ENCODE results near the gene SAMD13.

DNA sequence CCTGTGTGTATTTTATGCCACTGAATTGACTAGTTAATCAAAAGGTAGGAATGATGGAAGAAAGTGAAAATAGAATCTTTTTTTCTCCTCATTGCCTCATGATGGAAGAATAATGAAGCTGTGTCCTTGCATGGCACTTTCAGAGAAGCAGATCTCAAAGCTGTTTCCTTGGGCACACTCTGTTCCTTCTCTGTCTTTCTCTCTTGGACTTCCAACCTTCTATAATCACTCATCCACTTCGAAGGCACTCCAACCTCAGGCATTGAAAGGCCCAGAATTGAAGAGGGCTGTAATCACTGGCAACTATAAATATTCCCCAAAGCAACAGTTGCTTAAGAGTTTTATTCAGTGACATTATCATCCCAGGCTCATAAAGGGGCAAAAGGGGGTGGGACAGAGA, 65.7 kb downstream of the SAMD13 start:
- TF ChIP-seq, protein P1, sequence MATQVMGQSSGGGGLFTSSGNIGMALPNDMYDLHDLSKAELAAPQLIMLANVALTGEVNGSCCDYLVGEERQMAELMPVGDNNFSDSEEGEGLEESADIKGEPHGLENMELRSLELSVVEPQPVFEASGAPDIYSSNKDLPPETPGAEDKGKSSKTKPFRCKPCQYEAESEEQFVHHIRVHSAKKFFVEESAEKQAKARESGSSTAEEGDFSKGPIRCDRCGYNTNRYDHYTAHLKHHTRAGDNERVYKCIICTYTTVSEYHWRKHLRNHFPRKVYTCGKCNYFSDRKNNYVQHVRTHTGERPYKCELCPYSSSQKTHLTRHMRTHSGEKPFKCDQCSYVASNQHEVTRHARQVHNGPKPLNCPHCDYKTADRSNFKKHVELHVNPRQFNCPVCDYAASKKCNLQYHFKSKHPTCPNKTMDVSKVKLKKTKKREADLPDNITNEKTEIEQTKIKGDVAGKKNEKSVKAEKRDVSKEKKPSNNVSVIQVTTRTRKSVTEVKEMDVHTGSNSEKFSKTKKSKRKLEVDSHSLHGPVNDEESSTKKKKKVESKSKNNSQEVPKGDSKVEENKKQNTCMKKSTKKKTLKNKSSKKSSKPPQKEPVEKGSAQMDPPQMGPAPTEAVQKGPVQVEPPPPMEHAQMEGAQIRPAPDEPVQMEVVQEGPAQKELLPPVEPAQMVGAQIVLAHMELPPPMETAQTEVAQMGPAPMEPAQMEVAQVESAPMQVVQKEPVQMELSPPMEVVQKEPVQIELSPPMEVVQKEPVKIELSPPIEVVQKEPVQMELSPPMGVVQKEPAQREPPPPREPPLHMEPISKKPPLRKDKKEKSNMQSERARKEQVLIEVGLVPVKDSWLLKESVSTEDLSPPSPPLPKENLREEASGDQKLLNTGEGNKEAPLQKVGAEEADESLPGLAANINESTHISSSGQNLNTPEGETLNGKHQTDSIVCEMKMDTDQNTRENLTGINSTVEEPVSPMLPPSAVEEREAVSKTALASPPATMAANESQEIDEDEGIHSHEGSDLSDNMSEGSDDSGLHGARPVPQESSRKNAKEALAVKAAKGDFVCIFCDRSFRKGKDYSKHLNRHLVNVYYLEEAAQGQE (IDR thresholded peaks at IDR 0.05; ENCODE audit: insufficient replicate concordance, low read depth) = no peak
- TF ChIP-seq, protein P2, sequence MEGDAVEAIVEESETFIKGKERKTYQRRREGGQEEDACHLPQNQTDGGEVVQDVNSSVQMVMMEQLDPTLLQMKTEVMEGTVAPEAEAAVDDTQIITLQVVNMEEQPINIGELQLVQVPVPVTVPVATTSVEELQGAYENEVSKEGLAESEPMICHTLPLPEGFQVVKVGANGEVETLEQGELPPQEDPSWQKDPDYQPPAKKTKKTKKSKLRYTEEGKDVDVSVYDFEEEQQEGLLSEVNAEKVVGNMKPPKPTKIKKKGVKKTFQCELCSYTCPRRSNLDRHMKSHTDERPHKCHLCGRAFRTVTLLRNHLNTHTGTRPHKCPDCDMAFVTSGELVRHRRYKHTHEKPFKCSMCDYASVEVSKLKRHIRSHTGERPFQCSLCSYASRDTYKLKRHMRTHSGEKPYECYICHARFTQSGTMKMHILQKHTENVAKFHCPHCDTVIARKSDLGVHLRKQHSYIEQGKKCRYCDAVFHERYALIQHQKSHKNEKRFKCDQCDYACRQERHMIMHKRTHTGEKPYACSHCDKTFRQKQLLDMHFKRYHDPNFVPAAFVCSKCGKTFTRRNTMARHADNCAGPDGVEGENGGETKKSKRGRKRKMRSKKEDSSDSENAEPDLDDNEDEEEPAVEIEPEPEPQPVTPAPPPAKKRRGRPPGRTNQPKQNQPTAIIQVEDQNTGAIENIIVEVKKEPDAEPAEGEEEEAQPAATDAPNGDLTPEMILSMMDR (IDR thresholded peaks at IDR 0.05; ENCODE audit: insufficient read depth, low read length) = no peak
- no peak for TF ChIP-seq POLR2AphosphoS5 (IDR thresholded peaks at IDR 0.05; ENCODE audit: low read depth)
